ENCODE data around the gene ATF3. TPM values are rescaled to one million over a fixed set of nuclear protein-coding genes. Genes with fewer than 3 reads are reported as not detected.
"Not testable (repeated sequence)": the region's sequence is repeated elsewhere in the genome, so short reads cannot be mapped to it uniquely, and the experiment has no call there.

Gene ATF3
- total and polyA plus RNA-seq, 11 donors: 4.6 to 74.5 (median 17.8) TPM

GRCh38 chr1:212635141-212635631 lies 26.6 kb downstream of the ATF3 start:
- Histone ChIP-seq H3K36me3 (no peaks in the 10 kb centered on the region), H3K4me1 (peaks cover 3 to 64% (median 42%) of the 10 kb centered on the region in 12 donors), H3K27ac (peak overlapping the region in 11 of 12 donors; percentile 48 to 95 (median 75)), H3K9me3 (peaks cover 0 to 6% (median 0%) of the 10 kb centered on the region in 12 donors), H3K4me3 (no peak overlapping the region), H3K27me3 (no peaks in the 10 kb centered on the region)
- 67 to 80% (median 73%) methylated on average over 1 of the region's 1 CpG for WGBS, 4 donors
- no peak for ATAC-seq
- TF ChIP-seq POLR2A (IDR thresholded peaks at IDR 0.05): no peak
- TF ChIP-seq, protein P1, sequence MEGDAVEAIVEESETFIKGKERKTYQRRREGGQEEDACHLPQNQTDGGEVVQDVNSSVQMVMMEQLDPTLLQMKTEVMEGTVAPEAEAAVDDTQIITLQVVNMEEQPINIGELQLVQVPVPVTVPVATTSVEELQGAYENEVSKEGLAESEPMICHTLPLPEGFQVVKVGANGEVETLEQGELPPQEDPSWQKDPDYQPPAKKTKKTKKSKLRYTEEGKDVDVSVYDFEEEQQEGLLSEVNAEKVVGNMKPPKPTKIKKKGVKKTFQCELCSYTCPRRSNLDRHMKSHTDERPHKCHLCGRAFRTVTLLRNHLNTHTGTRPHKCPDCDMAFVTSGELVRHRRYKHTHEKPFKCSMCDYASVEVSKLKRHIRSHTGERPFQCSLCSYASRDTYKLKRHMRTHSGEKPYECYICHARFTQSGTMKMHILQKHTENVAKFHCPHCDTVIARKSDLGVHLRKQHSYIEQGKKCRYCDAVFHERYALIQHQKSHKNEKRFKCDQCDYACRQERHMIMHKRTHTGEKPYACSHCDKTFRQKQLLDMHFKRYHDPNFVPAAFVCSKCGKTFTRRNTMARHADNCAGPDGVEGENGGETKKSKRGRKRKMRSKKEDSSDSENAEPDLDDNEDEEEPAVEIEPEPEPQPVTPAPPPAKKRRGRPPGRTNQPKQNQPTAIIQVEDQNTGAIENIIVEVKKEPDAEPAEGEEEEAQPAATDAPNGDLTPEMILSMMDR (IDR thresholded peaks at IDR 0.05): no peak
- intact Hi-C loops (cut with DNase I): no loop called here
- DNase-seq: no peak

GRCh38 chr1:212637902-212638301 lies 29.3 kb downstream of the ATF3 start:
- no peaks in the 10 kb centered on the region for H3K36me3 ChIP-seq
- peaks cover 0 to 15% (median 2%) of the 10 kb centered on the region in 12 donors for H3K9me3 ChIP-seq
- no peak for ATAC-seq
- peak overlapping the region; percentile 54 to 95 (median 78) for H3K27ac ChIP-seq
- intact Hi-C loops (cut with DNase I): loop anchor here in 3 of 10 donors (2.0 kb wide), 2 partner anchors 27 to 29 kb away; partner anchors contain the start of gene ATF3 (in 3 of the 3)
- WGBS, 4 donors: 66 to 86% (median 79%) methylated on average over 5 of the region's 5 CpGs
- peaks cover 3 to 60% (median 42%) of the 10 kb centered on the region in 12 donors for H3K4me1 ChIP-seq
- TF ChIP-seq, protein P1 (IDR thresholded peaks at IDR 0.05): no peak
- TF ChIP-seq POLR2A (IDR thresholded peaks at IDR 0.05): no peak
- no peaks in the 10 kb centered on the region for H3K27me3 ChIP-seq
- peak overlapping the region in 9 of 12 donors; percentile 11 to 47 (median 38) for H3K4me3 ChIP-seq
- no peak for DNase-seq

- no peaks in the 10 kb centered on the region for H3K27me3 ChIP-seq
- DNase-seq (peak in 4 of 5 donors; percentile 50 to 70 (median 56)), ATAC-seq (peak; percentile 81 to 92 (median 88))
- H3K4me3 ChIP-seq: peak overlapping the region in 8 of 12 donors; percentile 25 to 47 (median 38)
- H3K9me3 ChIP-seq: peaks cover 0 to 15% (median 2%) of the 10 kb centered on the region in 12 donors
- no peaks in the 10 kb centered on the region for H3K36me3 ChIP-seq
- TF ChIP-seq, protein P1 (IDR thresholded peaks at IDR 0.05): no peak
- no peak for TF ChIP-seq POLR2A (IDR thresholded peaks at IDR 0.05)
- intact Hi-C loops (cut with DNase I): loop anchor here in 3 of 10 donors (2.0 kb wide), 2 partner anchors 26 to 30 kb away; partner anchors contain the start of gene ATF3 (in 3 of the 3)
- peaks cover 3 to 60% (median 42%) of the 10 kb centered on the region in 12 donors for H3K4me1 ChIP-seq
- WGBS, 4 donors: 14 to 25% (median 18%) methylated on average over 4 of the region's 4 CpGs
- H3K27ac ChIP-seq: peak overlapping the region; percentile 54 to 95 (median 78)
Measured at GRCh38 chr1:212638492-212639151, 30.1 kb downstream of the ATF3 start.

GRCh38 chr1:212639524-212639923 lies 31.0 kb downstream of the ATF3 start:
- Histone ChIP-seq H3K27ac (peak overlapping the region; percentile 68 to 95 (median 78)), H3K4me1 (peaks cover 3 to 56% (median 43%) of the 10 kb centered on the region in 12 donors), H3K9me3 (peaks cover 0 to 11% (median 2%) of the 10 kb centered on the region in 12 donors)
- intact Hi-C loops (cut with DNase I): loop anchor here in 3 of 10 donors (2.0 kb wide), 2 partner anchors 25 to 31 kb away; partner anchors contain the start of gene ATF3 (in 3 of the 3)
- DNase-seq, H3K27me3 ChIP-seq, H3K36me3 ChIP-seq, ATAC-seq, H3K4me3 ChIP-seq: not testable (repeated sequence)
- WGBS, 4 donors: 87 to 99% (median 95%) methylated on average over 2 of the region's 2 CpGs
